ENCODE measurements around the gene CMC1. TPM values are rescaled to one million over a fixed set of nuclear protein-coding genes. Genes with fewer than 3 reads are reported as not detected.

The CMC1 gene
- total and polyA plus RNA-seq, 9 of the 15 experiments (the other 6 are each of a cell fraction or from before 2014, with no cell fraction given) = 15.9 to 74.6 (median 48.9) TPM

DNA sequence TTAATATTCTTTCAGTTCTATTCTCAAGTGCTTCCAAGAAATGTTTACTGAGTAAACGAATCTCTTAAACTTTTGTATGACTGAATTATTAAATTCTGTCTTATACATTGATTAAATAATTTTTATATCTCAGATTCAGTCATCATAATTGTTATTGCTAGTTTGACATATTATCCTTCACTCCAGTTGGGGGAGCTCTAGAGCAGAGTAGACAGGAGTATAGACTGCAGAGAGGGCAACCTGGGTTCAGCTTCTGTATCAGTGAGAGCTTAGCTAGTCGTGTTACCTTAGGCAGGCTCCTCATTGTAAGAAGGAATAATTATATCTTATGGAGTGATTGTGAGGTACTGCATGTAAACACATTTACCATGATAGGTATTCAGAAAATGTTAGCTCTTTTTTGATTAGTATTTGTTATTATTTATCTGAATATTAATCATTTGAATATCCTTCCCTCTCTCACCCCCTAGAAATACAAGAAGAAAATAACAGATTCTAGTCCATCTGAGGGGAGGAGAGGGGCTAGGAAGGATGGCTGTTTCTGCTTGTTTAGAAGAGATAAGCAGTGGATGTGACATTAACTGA lies 76.1 kb downstream of the CMC1 start (continued):
- TF ChIP-seq, protein P1, sequence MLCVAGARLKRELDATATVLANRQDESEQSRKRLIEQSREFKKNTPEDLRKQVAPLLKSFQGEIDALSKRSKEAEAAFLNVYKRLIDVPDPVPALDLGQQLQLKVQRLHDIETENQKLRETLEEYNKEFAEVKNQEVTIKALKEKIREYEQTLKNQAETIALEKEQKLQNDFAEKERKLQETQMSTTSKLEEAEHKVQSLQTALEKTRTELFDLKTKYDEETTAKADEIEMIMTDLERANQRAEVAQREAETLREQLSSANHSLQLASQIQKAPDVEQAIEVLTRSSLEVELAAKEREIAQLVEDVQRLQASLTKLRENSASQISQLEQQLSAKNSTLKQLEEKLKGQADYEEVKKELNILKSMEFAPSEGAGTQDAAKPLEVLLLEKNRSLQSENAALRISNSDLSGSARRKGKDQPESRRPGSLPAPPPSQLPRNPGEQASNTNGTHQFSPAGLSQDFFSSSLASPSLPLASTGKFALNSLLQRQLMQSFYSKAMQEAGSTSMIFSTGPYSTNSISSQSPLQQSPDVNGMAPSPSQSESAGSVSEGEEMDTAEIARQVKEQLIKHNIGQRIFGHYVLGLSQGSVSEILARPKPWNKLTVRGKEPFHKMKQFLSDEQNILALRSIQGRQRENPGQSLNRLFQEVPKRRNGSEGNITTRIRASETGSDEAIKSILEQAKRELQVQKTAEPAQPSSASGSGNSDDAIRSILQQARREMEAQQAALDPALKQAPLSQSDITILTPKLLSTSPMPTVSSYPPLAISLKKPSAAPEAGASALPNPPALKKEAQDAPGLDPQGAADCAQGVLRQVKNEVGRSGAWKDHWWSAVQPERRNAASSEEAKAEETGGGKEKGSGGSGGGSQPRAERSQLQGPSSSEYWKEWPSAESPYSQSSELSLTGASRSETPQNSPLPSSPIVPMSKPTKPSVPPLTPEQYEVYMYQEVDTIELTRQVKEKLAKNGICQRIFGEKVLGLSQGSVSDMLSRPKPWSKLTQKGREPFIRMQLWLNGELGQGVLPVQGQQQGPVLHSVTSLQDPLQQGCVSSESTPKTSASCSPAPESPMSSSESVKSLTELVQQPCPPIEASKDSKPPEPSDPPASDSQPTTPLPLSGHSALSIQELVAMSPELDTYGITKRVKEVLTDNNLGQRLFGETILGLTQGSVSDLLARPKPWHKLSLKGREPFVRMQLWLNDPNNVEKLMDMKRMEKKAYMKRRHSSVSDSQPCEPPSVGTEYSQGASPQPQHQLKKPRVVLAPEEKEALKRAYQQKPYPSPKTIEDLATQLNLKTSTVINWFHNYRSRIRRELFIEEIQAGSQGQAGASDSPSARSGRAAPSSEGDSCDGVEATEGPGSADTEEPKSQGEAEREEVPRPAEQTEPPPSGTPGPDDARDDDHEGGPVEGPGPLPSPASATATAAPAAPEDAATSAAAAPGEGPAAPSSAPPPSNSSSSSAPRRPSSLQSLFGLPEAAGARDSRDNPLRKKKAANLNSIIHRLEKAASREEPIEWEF (CRISPR knock-in tag; IDR thresholded peaks at IDR 0.05) = no peak
- peak; percentile 35; the same call in 1 of the 2 replicates for TF ChIP-seq KLF16 (IDR thresholded peaks at IDR 0.05)

DNA sequence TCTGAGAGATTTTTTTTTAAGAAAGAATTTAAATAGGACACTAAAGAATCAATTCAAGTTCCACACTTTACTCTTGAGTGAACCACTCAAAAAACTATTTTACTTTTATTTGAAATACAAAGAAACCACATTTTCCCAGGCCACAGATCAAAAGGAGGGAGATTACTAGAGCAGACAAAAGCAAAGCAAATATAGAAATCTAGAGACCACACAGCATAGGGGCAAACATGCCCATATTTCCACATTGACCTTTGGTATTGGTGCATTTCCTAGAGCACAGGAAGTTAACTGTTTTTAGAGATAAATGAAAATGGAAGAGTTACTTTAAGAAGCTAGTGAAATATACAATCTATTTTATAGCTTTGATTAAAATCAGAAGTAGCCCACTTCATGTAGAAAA lies 79.6 kb downstream of the CMC1 start:
- H3K9me3 ChIP-seq (replicated peaks; ENCODE audit: control insufficient read depth, insufficient read depth, low read depth, low read length) = no peaks in the 10 kb centered on the region
- no peaks in the 10 kb centered on the region for H3K79me2 ChIP-seq (ENCODE audit: control insufficient read depth, insufficient read depth, low read length)
- DNase-seq (ENCODE audit: extremely low read depth in 1 of 4, low spot score in 3 of 4) = no peak
- ATAC-seq = no peak
- ChIA-PET CTCF (ENCODE audit: low intra/inter-chr PET ratio) (no interaction called here), POLR2A (interaction anchor here (2.2 kb wide), 1 partner anchor 28 kb away, joined by 7 read pairs; the partner anchor contains the start of genes AZI2 and ZCWPW2)
- no peak for FAIRE-seq
- H3K27me3 ChIP-seq (ENCODE audit: control insufficient read depth in 2 of 2, insufficient read depth in 2 of 2, low read length in 2 of 2) = no peaks in the 10 kb centered on the region
- no peaks in the 10 kb centered on the region for H3K9me1 ChIP-seq (ENCODE audit: control insufficient read depth, insufficient read depth, low read length)
- no peak overlapping the region for H3K9ac ChIP-seq (ENCODE audit: insufficient read depth in 1 of 2, low read depth in 2 of 2, low read length in 2 of 2)
- in situ Hi-C loops (cut with MboI) = no loop called here
- H4K20me1 ChIP-seq (replicated peaks; ENCODE audit: control insufficient read depth, insufficient read depth, low read length) = no peaks in the 10 kb centered on the region
- intact Hi-C loops (cut with micrococcal nuclease) = loop anchor here (10.0 kb wide), 1 partner anchor 1006 kb away; no protein-coding TSS in a partner anchor
- no peaks in the 10 kb centered on the region for H3K4me1 ChIP-seq (replicated peaks in 1 of 2; ENCODE audit: control insufficient read depth in 2 of 2, insufficient read depth in 2 of 2, low read length in 2 of 2)
- H3K27ac ChIP-seq (ENCODE audit: extremely low read depth, low read depth, low read length) = no peak overlapping the region
- peaks cover 66% of the 10 kb centered on the region for H3K36me3 ChIP-seq (ENCODE audit: control insufficient read depth, insufficient read depth, low read length)
- no TSS peak for BruUV-seq (replicated peaks)
- H3K4me2 ChIP-seq (ENCODE audit: insufficient read depth, low read length) = no peak overlapping the region
- H3K4me3 ChIP-seq = no peak overlapping the region
- TF ChIP-seq, protein P2, sequence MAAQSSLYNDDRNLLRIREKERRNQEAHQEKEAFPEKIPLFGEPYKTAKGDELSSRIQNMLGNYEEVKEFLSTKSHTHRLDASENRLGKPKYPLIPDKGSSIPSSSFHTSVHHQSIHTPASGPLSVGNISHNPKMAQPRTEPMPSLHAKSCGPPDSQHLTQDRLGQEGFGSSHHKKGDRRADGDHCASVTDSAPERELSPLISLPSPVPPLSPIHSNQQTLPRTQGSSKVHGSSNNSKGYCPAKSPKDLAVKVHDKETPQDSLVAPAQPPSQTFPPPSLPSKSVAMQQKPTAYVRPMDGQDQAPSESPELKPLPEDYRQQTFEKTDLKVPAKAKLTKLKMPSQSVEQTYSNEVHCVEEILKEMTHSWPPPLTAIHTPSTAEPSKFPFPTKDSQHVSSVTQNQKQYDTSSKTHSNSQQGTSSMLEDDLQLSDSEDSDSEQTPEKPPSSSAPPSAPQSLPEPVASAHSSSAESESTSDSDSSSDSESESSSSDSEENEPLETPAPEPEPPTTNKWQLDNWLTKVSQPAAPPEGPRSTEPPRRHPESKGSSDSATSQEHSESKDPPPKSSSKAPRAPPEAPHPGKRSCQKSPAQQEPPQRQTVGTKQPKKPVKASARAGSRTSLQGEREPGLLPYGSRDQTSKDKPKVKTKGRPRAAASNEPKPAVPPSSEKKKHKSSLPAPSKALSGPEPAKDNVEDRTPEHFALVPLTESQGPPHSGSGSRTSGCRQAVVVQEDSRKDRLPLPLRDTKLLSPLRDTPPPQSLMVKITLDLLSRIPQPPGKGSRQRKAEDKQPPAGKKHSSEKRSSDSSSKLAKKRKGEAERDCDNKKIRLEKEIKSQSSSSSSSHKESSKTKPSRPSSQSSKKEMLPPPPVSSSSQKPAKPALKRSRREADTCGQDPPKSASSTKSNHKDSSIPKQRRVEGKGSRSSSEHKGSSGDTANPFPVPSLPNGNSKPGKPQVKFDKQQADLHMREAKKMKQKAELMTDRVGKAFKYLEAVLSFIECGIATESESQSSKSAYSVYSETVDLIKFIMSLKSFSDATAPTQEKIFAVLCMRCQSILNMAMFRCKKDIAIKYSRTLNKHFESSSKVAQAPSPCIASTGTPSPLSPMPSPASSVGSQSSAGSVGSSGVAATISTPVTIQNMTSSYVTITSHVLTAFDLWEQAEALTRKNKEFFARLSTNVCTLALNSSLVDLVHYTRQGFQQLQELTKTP (IDR thresholded peaks at IDR 0.05; ENCODE audit: low read depth in 1 of 2, partially characterized antibody in 2 of 2) = no peak
- TF ChIP-seq L3MBTL2 (IDR thresholded peaks at IDR 0.05) (no peak), HSF4 (CRISPR knock-in tag; IDR thresholded peaks at IDR 0.05; ENCODE audit: borderline replicate concordance) (no peak), RBM22 (IDR thresholded peaks at IDR 0.05; ENCODE audit: low read depth, low read length, poor library complexity, severe bottlenecking) (no peak), ZNF583 (CRISPR knock-in tag; IDR thresholded peaks at IDR 0.05) (no peak), FOXJ2 (tag; IDR thresholded peaks at IDR 0.05) (no peak), SIN3B (IDR thresholded peaks at IDR 0.05; ENCODE audit: low read depth) (no peak), ZNF668 (CRISPR knock-in tag; IDR thresholded peaks at IDR 0.05) (no peak)
- TF ChIP-seq, protein P3, sequence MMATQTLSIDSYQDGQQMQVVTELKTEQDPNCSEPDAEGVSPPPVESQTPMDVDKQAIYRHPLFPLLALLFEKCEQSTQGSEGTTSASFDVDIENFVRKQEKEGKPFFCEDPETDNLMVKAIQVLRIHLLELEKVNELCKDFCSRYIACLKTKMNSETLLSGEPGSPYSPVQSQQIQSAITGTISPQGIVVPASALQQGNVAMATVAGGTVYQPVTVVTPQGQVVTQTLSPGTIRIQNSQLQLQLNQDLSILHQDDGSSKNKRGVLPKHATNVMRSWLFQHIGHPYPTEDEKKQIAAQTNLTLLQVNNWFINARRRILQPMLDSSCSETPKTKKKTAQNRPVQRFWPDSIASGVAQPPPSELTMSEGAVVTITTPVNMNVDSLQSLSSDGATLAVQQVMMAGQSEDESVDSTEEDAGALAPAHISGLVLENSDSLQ (IDR thresholded peaks at IDR 0.05) = no peak
- H2AFZ ChIP-seq (ENCODE audit: low read depth, low read length) = no peak overlapping the region
